Ramos (cell line): Measurements from ENCODE around the gene CDK6.

Experiments
- in situ Hi-C: fragments of 300-500 bp; cut with MboI; formaldehyde crosslinking; loops from one replicate; pipeline ENCODE4 v1.14.3; 2022; ENCODE audit warnings: low sequenced_read_pairs; ENCODE audit not compliant: unreplicated experiment

The CDK6 gene

DNA sequence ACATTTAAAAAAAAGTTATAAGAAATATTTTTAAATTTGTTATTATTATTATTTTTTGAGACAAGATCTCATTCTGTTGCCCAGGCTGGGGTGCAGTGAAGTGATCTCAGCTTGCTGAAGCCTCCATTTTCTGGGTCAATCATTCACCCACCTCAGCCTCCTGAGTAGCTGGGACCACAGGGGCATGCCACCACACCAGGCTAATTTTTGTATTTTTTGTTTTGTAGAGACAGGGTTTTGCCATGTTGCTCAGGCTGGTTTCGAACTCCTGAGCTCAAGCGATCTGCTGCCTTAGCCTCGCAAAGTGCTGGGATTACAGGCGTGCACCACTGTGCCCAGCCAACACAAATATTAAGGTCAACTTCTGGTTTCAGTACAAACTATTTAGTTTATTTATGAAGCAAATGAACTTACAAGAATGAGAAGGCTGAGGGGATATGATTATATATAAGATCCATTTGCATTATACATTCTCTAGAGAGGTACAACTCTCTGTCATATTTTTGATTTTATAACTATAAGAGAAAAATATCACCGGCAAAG, 200.3 kb downstream of the CDK6 start:
- in situ Hi-C loops: no loop called here

GRCh38 chr7:92635538-92635937, 200.8 kb downstream of the CDK6 start:
- in situ Hi-C loops: no loop called here

GRCh38 chr7:92634924-92635519, 201.4 kb downstream of the CDK6 start:
- in situ Hi-C loops: no loop called here

DNA sequence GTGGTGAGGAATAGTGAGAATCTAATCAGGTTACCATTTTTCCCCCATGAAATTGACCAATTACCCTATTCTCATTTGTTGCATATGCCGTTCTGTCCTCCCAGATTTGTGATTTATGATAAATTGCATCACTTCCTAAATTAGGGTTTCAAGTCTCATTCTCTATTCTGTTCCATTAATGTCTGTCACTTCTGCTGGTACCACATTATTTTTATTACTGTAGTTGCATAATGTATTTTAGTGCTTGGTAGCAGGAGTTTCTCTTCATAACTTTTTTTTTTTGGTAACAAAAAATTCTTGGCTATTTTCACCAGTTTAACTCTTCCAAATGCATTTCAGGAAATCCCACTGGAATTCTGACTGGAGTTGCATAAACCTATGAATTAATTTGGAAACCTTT, 202.2 kb downstream of the CDK6 start:
- in situ Hi-C loops: no loop called here

DNA sequence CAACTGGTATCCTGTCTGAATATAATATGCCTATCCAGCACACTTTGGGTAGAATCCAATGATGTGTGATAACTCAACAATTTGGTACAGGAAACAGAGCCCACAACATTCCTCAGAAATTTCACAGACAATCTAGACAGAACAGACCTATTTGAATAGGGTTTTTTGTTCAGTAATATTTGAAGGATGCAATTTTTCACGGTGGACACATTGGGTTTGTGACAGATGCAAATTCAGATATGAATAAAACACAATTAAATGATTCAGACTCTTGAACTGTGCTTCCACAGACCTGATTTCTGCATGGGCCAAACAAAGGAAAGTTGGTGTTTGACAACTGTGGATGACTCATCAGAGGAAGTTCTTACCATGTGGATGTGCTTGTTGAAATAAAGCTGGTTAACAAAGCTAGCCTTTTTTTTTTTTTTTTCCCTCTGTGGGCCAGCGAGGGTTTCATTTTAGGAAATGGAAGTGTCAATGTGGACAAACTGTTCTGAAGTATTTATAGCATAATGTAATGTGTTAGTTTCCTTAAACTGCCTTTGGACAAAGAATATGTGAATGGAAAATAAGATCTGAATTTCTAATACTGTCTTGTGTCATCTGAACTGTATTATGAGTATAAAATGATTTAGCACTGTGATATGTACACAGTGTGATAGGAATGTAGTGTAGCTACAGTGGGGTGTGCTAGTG, 203.0 kb downstream of the CDK6 start:
- in situ Hi-C loops: no loop called here

GRCh38 chr7:92632791-92633190, 203.6 kb downstream of the CDK6 start:
- in situ Hi-C loops: no loop called here

DNA sequence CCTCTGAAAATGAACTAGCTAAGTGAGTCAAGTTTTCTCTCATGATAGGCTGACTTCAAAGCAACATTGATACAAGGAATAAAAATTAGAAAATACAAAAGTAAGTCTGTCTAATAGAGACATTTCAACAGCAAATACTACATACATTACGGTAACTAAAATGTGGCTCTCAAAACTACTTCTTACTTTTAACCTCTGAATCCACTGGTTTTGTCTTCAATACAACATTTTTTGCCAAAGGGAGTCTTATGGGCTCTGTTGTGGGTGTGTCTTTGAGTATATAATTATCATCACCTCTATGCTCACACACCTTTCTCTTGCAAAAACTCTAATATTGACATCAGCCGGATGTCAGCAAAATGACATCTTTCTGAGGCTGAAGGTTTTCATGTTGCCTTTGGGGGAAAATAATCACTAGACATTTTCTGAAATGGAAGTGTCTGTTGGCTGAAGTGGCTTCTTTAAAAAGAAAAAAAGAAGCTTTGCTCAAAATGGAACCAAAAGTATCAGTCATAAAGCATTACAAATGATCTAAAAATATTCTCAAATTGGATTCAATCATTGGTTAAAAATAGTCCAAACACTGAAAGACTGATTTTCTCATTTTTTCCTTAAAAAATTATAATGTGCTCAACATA, 204.4 kb downstream of the CDK6 start:
- in situ Hi-C loops: no loop called here

- in situ Hi-C loops: no loop called here
Measured at GRCh38 chr7:92631067-92631849, 205.1 kb downstream of the CDK6 start.

GRCh38 chr7:92629779-92630178, 206.6 kb downstream of the CDK6 start:
- in situ Hi-C loops: no loop called here

DNA sequence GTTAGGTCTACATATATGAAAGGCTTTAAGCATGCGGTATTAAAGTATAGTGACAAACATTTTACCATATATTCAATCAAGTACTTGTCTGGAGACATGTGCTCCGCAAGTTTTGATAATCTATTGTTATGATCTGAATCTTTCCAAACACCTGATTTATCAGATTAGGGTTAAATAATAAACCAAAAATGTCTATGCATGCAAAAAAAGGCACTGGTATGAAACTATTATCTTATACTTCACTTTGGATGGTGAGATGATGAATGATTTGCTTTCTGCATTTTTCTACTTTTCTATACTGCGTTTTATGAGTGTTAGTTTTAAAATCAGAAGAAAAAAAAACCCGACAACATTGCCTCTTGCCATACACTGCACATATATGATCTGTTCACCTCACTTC, 208.4 kb downstream of the CDK6 start:
- in situ Hi-C loops: no loop called here

GRCh38 chr7:92626281-92626809, 210.0 kb downstream of the CDK6 start:
- in situ Hi-C loops: no loop called here

GRCh38 chr7:92625617-92626016, 210.8 kb downstream of the CDK6 start:
- in situ Hi-C loops: no loop called here

DNA sequence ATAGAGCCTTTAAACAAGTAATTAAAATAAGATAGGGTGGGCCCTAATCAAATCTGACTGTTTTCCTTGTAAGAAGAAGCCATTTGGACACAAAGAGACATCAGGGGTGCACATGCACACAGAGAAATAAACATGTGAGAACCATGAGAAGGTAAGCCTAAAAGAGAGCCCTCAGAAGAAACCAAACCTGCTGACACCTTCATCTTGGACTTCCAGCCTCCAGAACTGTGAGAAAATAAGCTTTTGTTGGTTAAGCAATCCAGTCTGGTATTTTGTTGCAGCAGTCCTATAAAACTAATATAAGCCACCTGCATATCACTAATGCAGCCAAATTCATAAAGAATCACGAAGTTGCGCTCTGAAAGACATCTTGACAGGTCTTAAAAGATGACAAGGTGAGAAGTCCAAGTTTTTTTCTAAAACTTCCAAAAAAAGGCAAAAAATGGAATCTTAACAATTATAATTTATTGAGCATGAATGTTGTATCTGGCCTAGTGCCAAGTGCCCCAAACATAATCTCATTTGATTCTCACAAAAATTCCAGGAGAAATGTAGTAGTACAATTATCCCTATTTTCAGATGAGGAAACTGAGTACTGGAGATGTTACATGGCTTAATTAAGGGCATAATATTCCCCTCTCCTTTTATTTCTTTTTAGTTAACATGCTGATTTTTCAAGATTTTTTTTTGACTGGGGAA, 211.9 kb downstream of the CDK6 start:
- in situ Hi-C loops: loop anchor here (5.0 kb wide), 1 partner anchor 428 kb away; no protein-coding TSS in a partner anchor

GRCh38 chr7:92623544-92623943, 212.8 kb downstream of the CDK6 start:
- in situ Hi-C loops: loop anchor here (5.0 kb wide), 1 partner anchor 429 kb away; no protein-coding TSS in a partner anchor

DNA sequence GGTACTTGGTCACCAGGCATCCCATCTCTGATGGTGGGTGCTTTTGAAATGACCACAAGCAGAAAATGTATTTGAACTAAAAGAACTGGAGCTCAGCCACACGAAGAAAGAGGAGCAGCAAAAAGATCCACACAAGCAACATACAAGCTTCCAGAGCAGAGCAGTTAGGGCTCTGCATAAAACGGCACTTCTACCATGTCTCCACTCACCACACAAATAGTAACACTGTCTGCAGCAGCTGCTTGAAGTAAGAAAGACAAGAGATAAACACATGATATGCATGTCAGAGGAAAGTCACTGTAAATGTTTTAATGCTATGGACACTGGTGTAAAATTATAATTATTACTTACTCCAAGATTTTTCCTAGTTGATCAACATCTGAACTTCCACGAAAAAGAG, 213.7 kb downstream of the CDK6 start:
- in situ Hi-C loops: loop anchor here (5.0 kb wide), 1 partner anchor 430 kb away; no protein-coding TSS in a partner anchor

GRCh38 chr7:92622030-92622429, 214.3 kb downstream of the CDK6 start:
- in situ Hi-C loops: loop anchor here (5.0 kb wide), 1 partner anchor 430 kb away; no protein-coding TSS in a partner anchor

DNA sequence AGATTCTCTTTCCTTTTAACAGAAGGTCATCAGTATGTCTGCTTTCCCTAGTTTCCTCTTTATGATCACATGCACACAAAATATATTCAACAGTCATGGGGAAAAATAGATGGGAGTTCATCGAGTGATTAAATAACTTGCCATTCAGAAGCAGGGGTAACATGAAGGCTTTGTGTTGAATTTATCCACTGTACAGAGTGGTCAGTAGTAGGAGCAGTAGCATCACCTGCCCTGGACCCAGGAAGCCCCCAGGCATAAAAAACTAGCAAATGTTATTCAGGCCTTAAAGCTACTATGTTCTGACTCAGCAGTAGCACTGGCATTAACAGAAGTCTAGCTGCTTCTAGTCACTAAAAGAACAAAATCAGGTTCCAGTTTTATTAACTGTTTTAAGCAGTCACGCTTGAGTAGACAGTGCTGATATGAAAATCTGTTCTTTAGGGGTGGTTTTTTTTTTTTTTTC, 214.8 kb downstream of the CDK6 start:
- in situ Hi-C loops: loop anchor here (5.0 kb wide), 1 partner anchor 431 kb away; no protein-coding TSS in a partner anchor

- in situ Hi-C loops: loop anchor here (5.0 kb wide), 1 partner anchor 431 kb away; no protein-coding TSS in a partner anchor
Measured at GRCh38 chr7:92621026-92621540, 215.3 kb downstream of the CDK6 start.

DNA sequence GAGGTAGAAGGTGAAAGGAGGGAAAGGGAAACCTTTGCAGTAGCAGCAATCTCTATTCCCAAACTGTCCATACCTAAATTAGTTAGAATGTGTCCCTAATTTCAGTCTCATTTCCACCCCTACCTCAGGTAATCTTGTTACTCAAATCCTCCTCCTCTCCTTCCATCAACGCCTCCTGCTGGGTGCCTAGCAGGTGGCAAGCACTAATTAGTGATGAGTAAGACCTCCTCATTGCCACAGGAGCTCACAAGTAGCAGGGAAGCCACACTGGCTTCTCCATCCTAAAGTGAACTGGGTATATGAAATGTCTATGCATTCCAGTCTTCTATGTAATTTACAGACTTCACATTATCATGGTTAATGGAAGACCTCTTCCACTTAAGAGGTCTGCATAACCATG, 220.5 kb downstream of the CDK6 start:
- in situ Hi-C loops: no loop called here
